Ascending aorta (tissue), 2 donors: ENCODE data around the gene FNBP1L. TPM values are rescaled to one million over a fixed set of nuclear protein-coding genes. Genes with fewer than 3 reads are reported as not detected.

Source experiments
- DNase-seq, 2 donors: peaks; one replicate each; pipeline ENCODE4 v3.0.0-alpha.2; 2019; ENCODE audit warnings: low spot score in 2 of 2
- H3K27ac ChIP-seq, 2 donors: fragments of 200-600 bp; sonication (generic); one replicate each; pipeline ENCODE4 v1.5.1; 2016 to 2017; ENCODE audit warnings: mild to moderate bottlenecking in 1 of 2
- H3K27me3 ChIP-seq: fragments of 200-600 bp; sonication (generic); one replicate; pipeline ENCODE4 v1.5.1; 2017
- H3K36me3 ChIP-seq, 2 donors: fragments of 200-600 bp; sonication (generic); one replicate each; pipeline ENCODE4 v1.5.1; 2016
- H3K4me1 ChIP-seq, 2 donors: fragments of 200-600 bp; sonication (generic); one replicate each; pipeline ENCODE4 v1.5.1; 2016 to 2017; ENCODE audit warnings: mild to moderate bottlenecking in 1 of 2
- H3K4me3 ChIP-seq, 2 donors: fragments of 200-600 bp; sonication (generic); one replicate each; pipeline ENCODE4 v1.5.1; 2016 to 2017; ENCODE audit warnings: mild to moderate bottlenecking in 1 of 2
- H3K9me3 ChIP-seq, 2 donors: fragments of 200-600 bp; sonication (generic); one replicate each; pipeline ENCODE4 v1.5.1; 2016
- intact Hi-C: fragments of 100-400 bp; cut with DNase I; formaldehyde crosslinking; loops from one replicate; pipeline ENCODE4 v1.15.1; 2023
- total RNA-seq: library from RNA; depleted of rRNA; stranded (reverse); fragments of >200 nt; gene quantifications from one replicate; pipeline ENCODE4 v1.1.0, GENCODE V29; 2016
- TF ChIP-seq, protein P1 (sequence below), 3 experiments: fragments of 200-600 bp in 2 of 3; fragments of 450-650 bp in 1 of 3; sonication (generic) in 2 of 3; IDR thresholded peaks; one replicate each; pipeline ENCODE4 v1.5.1; 2016 to 2019; ENCODE audit warnings: antibody characterized with exemption in 3 of 3, mild to moderate bottlenecking in 1 of 3, moderate library complexity in 1 of 3

Gene FNBP1L
- total RNA-seq, 1 donor from 2014 or later = 12.6 TPM

DNA sequence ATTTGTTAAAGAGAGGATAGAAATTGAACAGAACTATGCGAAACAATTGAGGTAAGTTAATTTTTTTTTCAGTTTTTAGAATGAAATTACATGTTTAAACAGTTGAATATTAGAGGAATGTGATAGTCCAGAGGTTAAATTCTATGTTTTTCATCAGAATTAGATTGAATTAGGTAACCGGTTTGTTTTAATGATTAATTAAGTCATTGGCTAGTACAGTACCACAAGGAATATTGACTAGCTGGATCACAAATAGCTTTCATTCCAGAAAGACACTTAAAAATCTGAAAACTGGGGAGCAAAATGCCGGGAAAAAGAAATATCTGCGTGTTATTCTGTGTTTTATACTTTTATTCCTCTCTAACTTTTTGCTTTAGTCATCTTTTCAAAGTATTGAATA, 51.6 kb downstream of the FNBP1L start:
- TF ChIP-seq, protein P1, sequence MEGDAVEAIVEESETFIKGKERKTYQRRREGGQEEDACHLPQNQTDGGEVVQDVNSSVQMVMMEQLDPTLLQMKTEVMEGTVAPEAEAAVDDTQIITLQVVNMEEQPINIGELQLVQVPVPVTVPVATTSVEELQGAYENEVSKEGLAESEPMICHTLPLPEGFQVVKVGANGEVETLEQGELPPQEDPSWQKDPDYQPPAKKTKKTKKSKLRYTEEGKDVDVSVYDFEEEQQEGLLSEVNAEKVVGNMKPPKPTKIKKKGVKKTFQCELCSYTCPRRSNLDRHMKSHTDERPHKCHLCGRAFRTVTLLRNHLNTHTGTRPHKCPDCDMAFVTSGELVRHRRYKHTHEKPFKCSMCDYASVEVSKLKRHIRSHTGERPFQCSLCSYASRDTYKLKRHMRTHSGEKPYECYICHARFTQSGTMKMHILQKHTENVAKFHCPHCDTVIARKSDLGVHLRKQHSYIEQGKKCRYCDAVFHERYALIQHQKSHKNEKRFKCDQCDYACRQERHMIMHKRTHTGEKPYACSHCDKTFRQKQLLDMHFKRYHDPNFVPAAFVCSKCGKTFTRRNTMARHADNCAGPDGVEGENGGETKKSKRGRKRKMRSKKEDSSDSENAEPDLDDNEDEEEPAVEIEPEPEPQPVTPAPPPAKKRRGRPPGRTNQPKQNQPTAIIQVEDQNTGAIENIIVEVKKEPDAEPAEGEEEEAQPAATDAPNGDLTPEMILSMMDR (IDR thresholded peaks at IDR 0.05) = no peak

DNA sequence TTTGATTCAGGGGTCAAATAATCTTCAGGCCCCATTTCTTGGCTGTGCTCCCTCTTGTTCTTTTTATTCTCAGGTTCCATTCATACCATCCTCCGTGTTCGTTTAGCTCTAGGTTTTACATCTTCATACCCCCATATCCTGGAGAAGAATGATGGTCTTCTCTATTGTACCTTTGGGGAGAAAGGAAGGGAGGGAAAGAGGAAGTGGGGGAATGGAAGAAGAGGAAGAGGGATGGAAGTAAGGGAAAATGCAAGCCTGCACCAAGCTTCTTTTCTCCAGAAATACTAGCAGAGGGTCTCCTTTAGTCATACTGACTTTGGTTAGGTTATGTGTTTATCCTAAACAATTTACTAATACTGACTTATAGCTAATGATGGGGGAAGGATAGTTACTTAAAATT, 52.4 kb downstream of the FNBP1L start:
- Histone ChIP-seq H3K9me3 (no peaks in the 10 kb centered on the region), H3K4me1 (no peaks in the 10 kb centered on the region), H3K27me3 (no peaks in the 10 kb centered on the region), H3K36me3 (peaks cover 0 to 12% of the 10 kb centered on the region in 2 donors), H3K4me3 (no peak overlapping the region), H3K27ac (no peak overlapping the region)
- intact Hi-C loops = no loop called here
- TF ChIP-seq, protein P1 (IDR thresholded peaks at IDR 0.05) = no peak
- DNase-seq = no peak

More for the DNA sequence above, 51.6 kb downstream of the FNBP1L start:
- Histone ChIP-seq H3K4me3 (no peak overlapping the region), H3K4me1 (no peaks in the 10 kb centered on the region), H3K9me3 (no peaks in the 10 kb centered on the region), H3K27ac (no peak overlapping the region), H3K36me3 (peaks cover 0 to 12% of the 10 kb centered on the region in 2 donors), H3K27me3 (no peaks in the 10 kb centered on the region)
- intact Hi-C loops = no loop called here
- no peak for DNase-seq

DNA sequence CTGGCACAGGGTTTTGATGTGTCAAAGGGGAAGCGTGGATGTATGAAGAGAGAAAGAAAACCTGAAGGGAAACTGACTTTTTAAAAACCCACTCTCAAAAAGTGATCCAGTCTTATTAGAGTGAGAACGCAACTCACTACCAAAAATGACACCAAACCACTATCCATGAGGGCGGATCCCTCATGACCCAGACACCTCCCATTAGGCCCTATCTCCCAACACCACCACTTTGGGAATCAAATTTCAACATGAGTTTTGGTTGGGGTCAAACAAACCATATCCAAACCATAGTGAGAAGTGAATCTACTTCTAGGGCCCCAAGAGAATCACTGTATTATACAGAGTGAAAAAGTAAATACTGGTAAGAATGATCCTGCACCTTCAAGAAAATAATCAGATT, 53.5 kb downstream of the FNBP1L start:
- Histone ChIP-seq H3K4me1 (no peaks in the 10 kb centered on the region), H3K27me3 (no peaks in the 10 kb centered on the region), H3K36me3 (peaks cover 0 to 12% of the 10 kb centered on the region in 2 donors), H3K9me3 (no peaks in the 10 kb centered on the region), H3K4me3 (no peak overlapping the region), H3K27ac (no peak overlapping the region)
- intact Hi-C loops = no loop called here
- TF ChIP-seq, protein P1 (IDR thresholded peaks at IDR 0.05) = no peak
- DNase-seq = no peak

DNA sequence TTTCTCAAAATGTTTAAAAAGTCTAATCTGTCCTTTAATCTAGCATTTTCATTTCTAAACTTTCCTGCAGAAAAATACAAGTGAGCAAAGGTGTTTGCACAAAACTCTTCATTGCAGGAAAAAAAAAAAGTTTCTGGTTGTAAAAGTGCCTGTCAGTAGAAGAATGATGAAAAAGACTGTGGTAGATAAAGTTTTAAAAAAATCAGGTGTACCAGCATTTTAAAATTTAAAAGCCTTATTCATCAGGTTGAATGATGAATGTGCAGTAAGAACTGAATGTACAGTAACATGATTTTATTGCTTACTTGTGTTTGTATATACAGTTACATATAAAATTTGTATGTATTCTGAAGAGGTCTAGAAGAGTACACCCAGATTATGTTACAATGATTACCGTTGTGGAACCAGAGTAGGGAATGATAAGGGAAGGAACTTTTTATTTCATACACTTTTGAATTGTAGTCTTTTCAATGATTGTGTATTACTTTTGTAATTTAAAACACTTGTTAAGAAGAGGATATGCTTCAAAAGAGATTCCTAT, 54.0 kb downstream of the FNBP1L start:
- H3K4me3 ChIP-seq = no peak overlapping the region
- H3K36me3 ChIP-seq = peaks cover 0 to 12% of the 10 kb centered on the region in 2 donors
- intact Hi-C loops = no loop called here
- no peaks in the 10 kb centered on the region for H3K9me3 ChIP-seq
- no peaks in the 10 kb centered on the region for H3K27me3 ChIP-seq
- no peaks in the 10 kb centered on the region for H3K4me1 ChIP-seq
- no peak for DNase-seq
- H3K27ac ChIP-seq = no peak overlapping the region
- TF ChIP-seq, protein P1 (IDR thresholded peaks at IDR 0.05) = no peak

DNA sequence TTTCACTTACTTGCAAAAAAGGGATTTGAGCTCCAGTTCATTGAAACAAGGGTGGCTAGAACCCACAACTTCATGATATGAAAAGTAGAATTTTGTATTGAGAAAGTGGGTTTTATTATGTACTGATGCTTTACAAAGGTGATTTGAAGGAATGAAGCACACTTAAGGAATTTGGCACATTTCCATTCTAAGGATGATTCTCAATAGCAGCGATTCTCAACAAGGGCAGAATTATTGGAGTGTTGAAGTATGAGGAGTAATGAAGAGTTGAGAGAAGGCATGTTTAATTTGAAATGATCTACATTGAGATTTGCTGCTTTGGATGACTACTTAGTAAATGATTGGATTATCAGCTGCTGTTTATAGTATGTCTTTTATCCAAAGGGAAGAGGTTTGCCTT, 54.7 kb downstream of the FNBP1L start:
- H3K27ac ChIP-seq = no peak overlapping the region
- H3K4me1 ChIP-seq = no peaks in the 10 kb centered on the region
- TF ChIP-seq, protein P1 (IDR thresholded peaks at IDR 0.05) = no peak
- H3K36me3 ChIP-seq = peaks cover 0 to 12% of the 10 kb centered on the region in 2 donors
- intact Hi-C loops = no loop called here
- H3K9me3 ChIP-seq = no peaks in the 10 kb centered on the region
- no peak for DNase-seq
- no peaks in the 10 kb centered on the region for H3K27me3 ChIP-seq
- H3K4me3 ChIP-seq = no peak overlapping the region

DNA sequence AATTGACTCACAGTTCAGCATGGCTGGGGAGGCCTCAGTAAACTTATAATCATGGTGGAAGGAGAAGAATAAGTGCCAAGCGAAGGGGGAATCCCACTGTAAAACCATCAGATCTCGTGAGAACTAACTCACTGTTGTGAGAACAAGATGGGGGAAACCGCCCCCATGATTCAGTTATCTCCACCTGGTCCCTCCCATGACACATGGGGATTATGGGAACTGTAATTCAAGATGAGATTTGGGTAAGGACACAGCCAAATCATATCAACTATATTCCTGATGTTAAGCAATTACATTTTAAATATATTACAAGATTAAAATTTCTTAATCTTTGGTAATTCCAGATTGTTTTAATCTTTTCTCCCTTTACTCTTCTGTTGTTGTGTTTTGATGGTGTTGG, 55.2 kb downstream of the FNBP1L start:
- Histone ChIP-seq H3K27ac (no peak overlapping the region), H3K9me3 (no peaks in the 10 kb centered on the region), H3K4me3 (no peak overlapping the region), H3K27me3 (no peaks in the 10 kb centered on the region), H3K4me1 (no peaks in the 10 kb centered on the region), H3K36me3 (peaks cover 0 to 12% of the 10 kb centered on the region in 2 donors)
- DNase-seq = no peak
- TF ChIP-seq, protein P1 (IDR thresholded peaks at IDR 0.05) = no peak
- intact Hi-C loops = no loop called here
